Vagina (tissue), 2 donors: Measurements from ENCODE around the gene USH1G.

Experiments used
- POLR2A ChIP-seq, 2 donors: fragments of 450-650 bp; IDR thresholded peaks; one replicate each; pipeline ENCODE4 v1.6.1; 2017; ENCODE audit warnings: antibody characterized with exemption in 2 of 2, mild to moderate bottlenecking in 2 of 2, moderate library complexity in 2 of 2
- TF ChIP-seq, protein P1 (sequence below), 3 experiments: fragments of 450-650 bp in 2 of 3; fragments of 200-600 bp in 1 of 3; sonication (generic) in 1 of 3; IDR thresholded peaks; one replicate each; pipeline ENCODE4 v1.5.1; 2017 to 2019; ENCODE audit warnings: antibody characterized with exemption in 3 of 3, mild to moderate bottlenecking in 2 of 3, moderate library complexity in 2 of 3

GRCh38 chr17:74888469-74888868 is 34.6 kb downstream of the USH1G start:
- TF ChIP-seq, protein P1, sequence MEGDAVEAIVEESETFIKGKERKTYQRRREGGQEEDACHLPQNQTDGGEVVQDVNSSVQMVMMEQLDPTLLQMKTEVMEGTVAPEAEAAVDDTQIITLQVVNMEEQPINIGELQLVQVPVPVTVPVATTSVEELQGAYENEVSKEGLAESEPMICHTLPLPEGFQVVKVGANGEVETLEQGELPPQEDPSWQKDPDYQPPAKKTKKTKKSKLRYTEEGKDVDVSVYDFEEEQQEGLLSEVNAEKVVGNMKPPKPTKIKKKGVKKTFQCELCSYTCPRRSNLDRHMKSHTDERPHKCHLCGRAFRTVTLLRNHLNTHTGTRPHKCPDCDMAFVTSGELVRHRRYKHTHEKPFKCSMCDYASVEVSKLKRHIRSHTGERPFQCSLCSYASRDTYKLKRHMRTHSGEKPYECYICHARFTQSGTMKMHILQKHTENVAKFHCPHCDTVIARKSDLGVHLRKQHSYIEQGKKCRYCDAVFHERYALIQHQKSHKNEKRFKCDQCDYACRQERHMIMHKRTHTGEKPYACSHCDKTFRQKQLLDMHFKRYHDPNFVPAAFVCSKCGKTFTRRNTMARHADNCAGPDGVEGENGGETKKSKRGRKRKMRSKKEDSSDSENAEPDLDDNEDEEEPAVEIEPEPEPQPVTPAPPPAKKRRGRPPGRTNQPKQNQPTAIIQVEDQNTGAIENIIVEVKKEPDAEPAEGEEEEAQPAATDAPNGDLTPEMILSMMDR (IDR thresholded peaks at IDR 0.05) = no peak
- TF ChIP-seq POLR2A (IDR thresholded peaks at IDR 0.05) = no peak
